Esophagus muscularis mucosa (tissue), 4 donors: ENCODE data around the gene FOXE1. TPM values are rescaled to one million over a fixed set of nuclear protein-coding genes. Genes with fewer than 3 reads are reported as not detected.
A peak's percentile ranks its signal among the peaks of the same experiment; 100 is the strongest.

Experiments
- DNase-seq: peaks from one replicate; pipeline ENCODE4 v3.0.0-alpha.2; 2017; ENCODE audit errors: extremely low spot score
- H3K27ac ChIP-seq, 4 donors: fragments of 200-600 bp; sonication (generic); replicated peaks in 1 of 4; 1 replicate in 3 of 4; 2 replicates in 1 of 4; pipeline ENCODE4 v1.5.1; 2016 to 2019; ENCODE audit warnings: mild to moderate bottlenecking in 1 of 4
- H3K27me3 ChIP-seq, 4 donors: fragments of 200-600 bp; sonication (generic); one replicate each; pipeline versions ENCODE4 v1.5.1 to v1.6.0; 2016 to 2019
- H3K36me3 ChIP-seq, 4 donors: fragments of 200-600 bp; sonication (generic); one replicate each; pipeline ENCODE4 v1.5.1; 2016 to 2019
- H3K4me1 ChIP-seq, 4 donors: fragments of 200-600 bp; sonication (generic); one replicate each; pipeline ENCODE4 v1.5.1; 2016 to 2019
- H3K4me3 ChIP-seq, 4 donors: fragments of 200-600 bp; sonication (generic); 1 replicate in 2 of 4; 2 replicates in 2 of 4; pipeline ENCODE4 v1.5.1; 2016 to 2019; ENCODE audit warnings: mild to moderate bottlenecking in 4 of 4, moderate library complexity in 1 of 4
- H3K9me3 ChIP-seq, 4 donors: fragments of 200-600 bp; sonication (generic); 1 replicate in 3 of 4; 2 replicates in 1 of 4; pipeline ENCODE4 v1.5.1; 2016 to 2019
- EP300 ChIP-seq: sonication (generic); formaldehyde crosslinking; IDR thresholded peaks from one replicate; pipeline ENCODE4 v1.6.1; 2017; ENCODE audit warnings: antibody characterized with exemption
- POLR2A ChIP-seq: fragments of 450-650 bp; IDR thresholded peaks from one replicate; pipeline ENCODE4 v1.6.1; 2017; ENCODE audit warnings: antibody characterized with exemption, moderate library complexity, mild to moderate bottlenecking, low read depth
- POLR2AphosphoS5 ChIP-seq, 2 donors: sonication (generic); formaldehyde crosslinking; IDR thresholded peaks; one replicate each; pipeline ENCODE4 v1.6.1; 2017; ENCODE audit warnings: antibody characterized with exemption in 2 of 2
- WGBS: methylation state at CpG from one replicate; pipeline ENCODE4 v1.1.5; 2018; 5-methylcytosine and 5-hydroxymethylcytosine counted together
- intact Hi-C: fragments of 100-400 bp; cut with DNase I; formaldehyde crosslinking; loops from one replicate; pipeline ENCODE4 v1.15.1; 2023
- total RNA-seq, 4 donors: library from RNA; depleted of rRNA; stranded (reverse); fragments of >200 nt; gene quantifications; one replicate each; pipeline versions ENCODE4 v1.1.0 to v1.2.1, GENCODE V29; 2016
- TF ChIP-seq, protein P1 (sequence below), 3 experiments: fragments of 200-600 bp in 2 of 3; fragments of 450-650 bp in 1 of 3; sonication (generic) in 2 of 3; IDR thresholded peaks; one replicate each; pipeline ENCODE4 v1.5.1; 2017 to 2019; ENCODE audit warnings: antibody characterized with exemption in 3 of 3, mild to moderate bottlenecking in 2 of 3, moderate library complexity in 1 of 3

FOXE1 gene
- total RNA-seq, 4 donors from 2014 or later: not detected

DNA sequence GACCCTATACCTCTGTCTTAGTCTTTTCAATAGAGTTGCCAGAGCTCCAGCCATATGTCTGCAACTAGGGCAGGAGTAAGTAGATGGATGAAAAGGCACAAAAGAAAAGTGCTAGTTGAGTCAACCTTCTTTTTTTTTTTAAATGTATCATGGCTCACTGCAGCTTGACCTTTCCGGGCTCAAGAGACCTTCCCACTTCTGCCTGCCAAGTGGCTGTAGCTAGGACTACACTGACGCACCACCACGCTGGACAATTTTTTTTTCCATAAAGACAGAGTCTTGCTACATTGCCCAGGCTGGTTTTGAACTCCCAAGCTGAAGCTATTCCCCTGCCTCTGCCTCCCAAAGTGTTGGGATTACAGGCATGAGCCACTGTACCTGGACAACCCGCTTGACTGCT, 27.3 kb downstream of the FOXE1 start:
- Histone ChIP-seq H3K4me3 (no peak overlapping the region), H3K27ac (no peak overlapping the region), H3K4me1 (peaks cover 5 to 12% (median 10%) of the 10 kb centered on the region in 4 donors), H3K27me3 (no peaks in the 10 kb centered on the region), H3K36me3 (no peaks in the 10 kb centered on the region), H3K9me3 (no peaks in the 10 kb centered on the region)
- no peak for TF ChIP-seq POLR2A
- TF ChIP-seq POLR2AphosphoS5 (IDR thresholded peaks at IDR 0.05): no peak
- TF ChIP-seq EP300: no peak
- TF ChIP-seq, protein P1, sequence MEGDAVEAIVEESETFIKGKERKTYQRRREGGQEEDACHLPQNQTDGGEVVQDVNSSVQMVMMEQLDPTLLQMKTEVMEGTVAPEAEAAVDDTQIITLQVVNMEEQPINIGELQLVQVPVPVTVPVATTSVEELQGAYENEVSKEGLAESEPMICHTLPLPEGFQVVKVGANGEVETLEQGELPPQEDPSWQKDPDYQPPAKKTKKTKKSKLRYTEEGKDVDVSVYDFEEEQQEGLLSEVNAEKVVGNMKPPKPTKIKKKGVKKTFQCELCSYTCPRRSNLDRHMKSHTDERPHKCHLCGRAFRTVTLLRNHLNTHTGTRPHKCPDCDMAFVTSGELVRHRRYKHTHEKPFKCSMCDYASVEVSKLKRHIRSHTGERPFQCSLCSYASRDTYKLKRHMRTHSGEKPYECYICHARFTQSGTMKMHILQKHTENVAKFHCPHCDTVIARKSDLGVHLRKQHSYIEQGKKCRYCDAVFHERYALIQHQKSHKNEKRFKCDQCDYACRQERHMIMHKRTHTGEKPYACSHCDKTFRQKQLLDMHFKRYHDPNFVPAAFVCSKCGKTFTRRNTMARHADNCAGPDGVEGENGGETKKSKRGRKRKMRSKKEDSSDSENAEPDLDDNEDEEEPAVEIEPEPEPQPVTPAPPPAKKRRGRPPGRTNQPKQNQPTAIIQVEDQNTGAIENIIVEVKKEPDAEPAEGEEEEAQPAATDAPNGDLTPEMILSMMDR (IDR thresholded peaks at IDR 0.05): no peak
- intact Hi-C loops: no loop called here
- no peak for DNase-seq
- WGBS: 65% methylated on average over 4 of the region's 4 CpGs

DNA sequence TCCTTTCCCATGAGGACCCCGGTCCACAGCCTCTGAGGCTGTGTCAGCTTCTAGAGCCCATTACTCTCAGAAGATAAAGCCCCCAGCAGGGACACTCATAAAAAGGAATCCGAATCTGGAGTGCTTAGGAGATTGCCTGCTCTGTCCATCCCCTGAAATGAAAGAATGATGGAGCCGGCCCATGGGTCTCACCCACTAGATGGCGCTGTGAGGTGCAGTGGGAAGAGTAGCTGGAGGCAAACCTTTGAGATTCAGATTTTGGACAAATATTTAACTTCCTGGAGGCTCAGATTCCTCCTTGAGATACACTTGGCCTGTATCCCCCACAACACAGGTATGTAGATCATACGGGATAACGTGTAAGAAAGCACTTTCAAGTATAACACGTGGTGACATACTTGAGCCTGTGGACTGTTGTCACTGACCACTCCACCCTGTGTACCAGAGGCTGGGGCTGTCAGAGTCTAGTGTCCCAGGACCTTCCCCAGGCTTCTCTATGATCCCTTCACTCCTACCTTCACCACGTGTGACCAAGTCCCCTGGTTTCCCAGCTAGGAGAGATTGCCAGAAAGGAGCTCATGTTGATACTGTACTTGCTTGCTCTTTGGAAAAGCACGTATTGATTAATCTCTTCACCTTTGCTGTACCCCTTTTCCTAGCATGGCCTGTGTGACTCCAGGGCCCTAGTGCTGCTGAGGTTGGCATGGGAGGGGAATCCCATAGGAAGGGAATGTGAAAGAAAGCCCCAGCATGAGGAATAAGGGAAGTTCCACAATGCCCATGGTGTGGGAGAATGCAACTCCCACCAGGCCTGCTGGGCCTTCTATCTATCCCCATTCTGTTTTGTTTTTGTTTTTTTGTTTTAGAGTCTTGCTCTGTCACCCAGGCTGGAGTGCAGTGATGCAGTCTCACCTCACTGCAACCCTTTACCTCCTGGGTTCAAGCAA, 37.2 kb downstream of the FOXE1 start:
- WGBS: 51% methylated on average over 9 of the region's 9 CpGs
- no peak for DNase-seq

DNA sequence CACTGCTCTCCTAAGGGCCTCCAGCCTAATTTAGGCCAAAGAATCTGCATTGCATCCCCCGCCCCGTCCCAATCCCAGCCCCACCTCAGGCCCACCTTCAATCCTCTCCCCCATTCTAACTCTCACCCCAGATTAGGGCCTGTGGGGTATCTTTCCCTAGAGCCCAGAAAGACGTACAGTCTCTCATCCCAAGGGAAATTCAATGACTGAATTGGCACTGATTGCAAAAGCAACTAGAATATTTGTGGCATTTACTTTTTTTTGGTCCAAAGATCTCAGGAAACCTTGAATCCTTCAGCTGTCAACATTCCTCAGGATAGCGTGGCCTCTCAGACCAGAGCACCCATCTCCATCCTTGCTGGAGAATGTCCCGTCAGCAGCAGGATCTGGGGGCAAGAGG, 38.7 kb downstream of the FOXE1 start:
- intact Hi-C loops: no loop called here
- no peak for DNase-seq
- H3K27me3 ChIP-seq: no peaks in the 10 kb centered on the region
- H3K27ac ChIP-seq: no peak overlapping the region
- H3K4me1 ChIP-seq: no peaks in the 10 kb centered on the region
- TF ChIP-seq POLR2AphosphoS5 (IDR thresholded peaks at IDR 0.05) (no peak), POLR2A (no peak), EP300 (no peak)
- TF ChIP-seq, protein P1 (IDR thresholded peaks at IDR 0.05): no peak
- H3K36me3 ChIP-seq: peaks cover 0 to 13% (median 4%) of the 10 kb centered on the region in 4 donors
- peaks cover 0 to 4% (median 0%) of the 10 kb centered on the region in 4 donors for H3K9me3 ChIP-seq
- H3K4me3 ChIP-seq: no peak overlapping the region
- WGBS: 85% methylated on average over 5 of the region's 5 CpGs

More for the DNA sequence above, 37.2 kb downstream of the FOXE1 start:
- no peaks in the 10 kb centered on the region for H3K27me3 ChIP-seq
- TF ChIP-seq POLR2AphosphoS5 (IDR thresholded peaks at IDR 0.05): no peak
- TF ChIP-seq, protein P1 (IDR thresholded peaks at IDR 0.05): peak; percentile 15 to 44 (median 27)
- no peak for TF ChIP-seq EP300
- TF ChIP-seq POLR2A: no peak
- no peak overlapping the region for H3K4me3 ChIP-seq
- H3K9me3 ChIP-seq: peaks cover 0 to 4% (median 0%) of the 10 kb centered on the region in 4 donors
- H3K27ac ChIP-seq: no peak overlapping the region
- no peaks in the 10 kb centered on the region for H3K4me1 ChIP-seq
- H3K36me3 ChIP-seq: peaks cover 0 to under 1% (median 0%) of the 10 kb centered on the region in 4 donors
- intact Hi-C loops: no loop called here

DNA sequence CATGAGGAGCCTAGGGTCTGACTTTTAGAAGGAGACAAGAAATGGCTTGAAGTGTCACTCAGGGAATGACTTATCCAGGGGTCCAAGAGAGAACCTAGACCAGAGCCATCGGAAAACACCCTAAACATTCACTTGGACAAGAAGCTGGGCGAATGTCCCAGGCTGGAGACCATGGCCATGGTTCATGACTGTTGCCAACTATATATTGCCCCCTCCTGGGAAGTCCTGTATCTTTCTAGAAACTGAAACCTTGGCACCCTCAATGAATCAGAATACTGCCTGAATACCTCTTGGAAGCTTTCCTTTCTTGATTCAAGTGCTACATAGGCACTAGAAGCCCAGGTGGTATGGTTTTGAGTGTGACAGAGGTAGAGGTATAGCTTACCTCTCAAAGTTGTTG, 39.4 kb downstream of the FOXE1 start:
- TF ChIP-seq POLR2A: no peak
- TF ChIP-seq, protein P1 (IDR thresholded peaks at IDR 0.05): no peak
- no peak for TF ChIP-seq POLR2AphosphoS5 (IDR thresholded peaks at IDR 0.05)
- TF ChIP-seq EP300: no peak
- Histone ChIP-seq H3K36me3 (peaks cover 0 to 15% (median 7%) of the 10 kb centered on the region in 4 donors), H3K27ac (no peak overlapping the region), H3K4me3 (no peak overlapping the region), H3K4me1 (no peaks in the 10 kb centered on the region), H3K27me3 (no peaks in the 10 kb centered on the region), H3K9me3 (peaks cover 0 to 4% (median 0%) of the 10 kb centered on the region in 4 donors)
- intact Hi-C loops: no loop called here
- WGBS: 91% methylated on average over 2 of the region's 2 CpGs
- no peak for DNase-seq
